ENCODE measurements around the gene RYR1.
"Not testable (repeated sequence)": the region's sequence is repeated elsewhere in the genome, so short reads cannot be mapped to it uniquely, and the experiment has no call there.

The RYR1 gene

DNA sequence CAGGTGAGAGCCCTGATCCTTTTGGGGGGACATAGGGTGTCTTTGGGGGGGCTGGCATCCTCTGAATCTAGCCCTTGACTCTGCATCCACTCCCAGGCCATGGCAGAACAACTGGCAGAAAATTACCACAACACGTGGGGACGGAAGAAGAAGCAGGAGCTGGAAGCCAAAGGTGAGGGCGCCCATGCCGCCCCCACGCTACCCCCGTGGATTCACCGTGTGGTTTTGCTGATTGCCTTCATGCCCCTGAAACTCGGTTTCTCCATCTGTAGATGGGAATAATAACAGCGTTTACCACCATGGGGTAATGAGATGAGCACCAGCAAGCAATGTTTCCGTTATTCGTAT, 72.9 kb downstream of the RYR1 start:
- no peak overlapping the region for H3K4me3 ChIP-seq
- no peak overlapping the region for H3K27ac ChIP-seq

DNA sequence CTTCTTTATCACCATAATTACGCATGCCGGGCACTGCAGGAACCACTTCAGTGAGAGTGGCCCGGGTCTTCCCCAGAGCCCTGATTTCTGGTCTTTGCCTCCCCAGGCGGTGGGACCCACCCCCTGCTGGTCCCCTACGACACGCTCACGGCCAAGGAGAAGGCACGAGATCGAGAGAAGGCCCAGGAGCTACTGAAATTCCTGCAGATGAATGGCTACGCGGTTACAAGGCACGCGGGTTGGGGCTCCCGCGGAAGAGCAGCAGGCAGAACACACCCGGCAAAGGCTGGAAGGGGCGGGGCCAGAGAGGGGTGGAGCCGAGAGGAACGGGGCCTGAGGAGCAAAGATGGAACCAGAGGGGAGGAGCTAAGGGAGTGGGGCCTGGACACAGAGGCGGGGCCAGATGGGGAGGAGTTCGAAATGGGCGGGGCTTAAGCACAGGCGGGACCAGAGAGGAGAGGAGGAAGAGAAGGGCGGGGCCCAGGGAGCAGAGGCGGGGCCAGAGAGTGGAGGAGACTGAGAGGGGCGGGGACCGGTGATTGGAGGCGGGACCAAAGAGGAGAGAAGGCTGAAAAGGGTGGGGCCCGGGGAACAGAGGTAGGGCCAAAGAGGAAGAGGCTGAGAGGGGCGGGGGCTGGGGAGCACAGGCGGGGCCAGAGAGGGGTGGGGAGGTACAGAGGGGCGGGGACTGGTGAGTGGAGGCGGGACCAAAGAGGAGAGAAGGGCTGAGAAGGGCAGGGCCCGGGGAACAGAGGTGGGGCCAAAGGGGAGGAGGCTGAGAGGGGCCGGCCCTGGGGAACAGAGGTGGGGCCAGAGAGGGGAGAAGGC, 73.4 kb downstream of the RYR1 start:
- no peak overlapping the region for H3K4me3 ChIP-seq

DNA sequence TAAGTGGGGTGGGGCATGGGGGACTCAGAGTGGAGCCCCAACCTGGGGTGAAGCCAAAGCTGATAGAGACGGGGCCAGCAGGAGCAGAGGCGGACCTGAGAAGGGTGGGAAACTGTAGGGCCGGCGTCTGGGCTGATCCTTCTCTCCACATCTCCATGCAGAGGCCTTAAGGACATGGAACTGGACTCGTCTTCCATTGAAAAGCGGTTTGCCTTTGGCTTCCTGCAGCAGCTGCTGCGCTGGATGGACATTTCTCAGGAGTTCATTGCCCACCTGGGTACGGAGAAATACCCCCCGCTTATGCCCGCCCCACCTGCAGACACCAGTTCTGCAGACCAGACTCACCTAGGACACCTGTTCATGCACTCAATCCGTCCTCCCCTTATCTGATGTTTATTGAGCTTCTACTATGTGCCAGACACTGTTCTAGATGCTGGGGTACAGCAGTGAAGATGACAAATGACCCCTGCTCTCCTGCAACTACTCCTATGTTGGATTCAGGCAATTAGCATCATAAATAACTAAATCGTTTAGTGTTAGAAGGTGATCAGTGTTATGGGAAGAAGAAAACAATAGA, 74.1 kb downstream of the RYR1 start:
- no peak overlapping the region for H3K4me3 ChIP-seq
- no peak overlapping the region for H3K27ac ChIP-seq

More for the DNA sequence above, 73.4 kb downstream of the RYR1 start:
- no peak overlapping the region for H3K27ac ChIP-seq

DNA sequence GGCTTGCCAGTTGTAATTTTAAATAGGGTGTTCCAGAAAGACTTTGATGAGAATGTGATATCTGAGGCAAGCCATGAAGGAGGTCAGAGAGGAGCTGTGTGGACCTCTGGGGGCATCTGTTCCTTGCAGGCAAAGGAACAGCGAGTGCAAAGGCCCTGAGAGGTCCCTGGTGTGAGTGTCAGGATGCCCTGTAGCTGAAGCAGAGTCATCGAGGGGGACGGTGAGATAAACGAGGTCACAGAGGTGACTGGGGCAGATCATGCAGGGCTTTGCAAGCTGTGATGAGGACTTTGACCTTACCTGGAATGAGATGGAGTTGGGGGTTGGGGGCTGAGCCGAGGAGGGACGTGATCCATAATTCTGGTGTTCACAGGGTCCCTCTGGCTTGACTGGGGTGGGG, 75.0 kb downstream of the RYR1 start:
- H3K4me3 ChIP-seq, result no peak overlapping the region
- no peak overlapping the region for H3K27ac ChIP-seq

DNA sequence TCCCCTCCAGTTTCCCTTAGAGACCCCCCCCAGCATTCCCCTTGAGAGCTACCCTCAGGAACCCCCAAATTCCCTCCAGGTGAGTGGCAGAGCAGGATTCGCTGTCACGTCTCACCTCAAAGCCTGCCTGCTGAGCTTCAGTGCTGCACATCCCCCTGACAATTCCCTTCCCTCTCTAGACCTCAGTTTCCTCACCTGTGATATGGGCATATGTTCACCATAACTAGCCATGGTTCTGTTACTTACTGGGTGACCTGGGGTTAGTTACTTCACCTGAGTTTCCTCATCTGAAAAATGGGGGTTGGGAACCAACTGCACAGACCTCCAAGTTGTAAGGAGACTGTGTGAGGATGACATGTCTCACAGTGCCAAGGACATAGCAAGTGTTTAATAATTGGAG, 75.5 kb downstream of the RYR1 start:
- Histone ChIP-seq H3K27ac (no peak overlapping the region), H3K4me3 (no peak overlapping the region)

DNA sequence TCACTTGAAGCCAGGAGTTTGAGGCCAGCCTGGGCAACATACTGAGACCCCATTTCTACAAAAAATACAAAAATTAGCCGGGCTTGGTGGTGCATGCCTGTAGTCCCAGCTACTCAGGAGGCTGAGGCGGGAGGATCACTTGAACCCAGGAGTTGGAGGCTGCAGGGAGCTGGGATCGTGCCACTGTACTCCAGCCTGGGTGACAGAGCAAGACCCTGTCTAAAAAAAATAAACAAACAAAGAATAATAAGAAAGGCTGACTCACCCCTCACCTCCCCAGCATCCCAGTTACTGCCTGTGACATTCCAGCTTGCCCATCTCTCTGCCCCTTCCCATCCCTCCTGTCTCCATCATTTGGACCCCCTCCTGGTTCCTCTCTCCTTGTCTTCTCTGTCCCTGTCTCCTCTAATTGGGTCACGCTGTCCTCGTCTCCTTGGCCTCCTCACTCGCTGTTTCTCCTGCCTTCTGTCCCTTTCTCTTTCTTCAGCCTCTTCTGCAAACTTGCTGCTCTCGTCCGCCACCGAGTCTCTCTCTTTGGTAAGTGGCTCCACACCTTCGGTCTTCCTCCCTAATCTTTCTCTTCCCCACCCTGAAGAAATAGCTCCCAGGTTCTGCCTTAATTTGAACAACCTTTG, 77.7 kb downstream of the RYR1 start:
- Histone ChIP-seq H3K27ac (no peak overlapping the region), H3K4me3 (no peak overlapping the region)

GRCh38 chr19:38512277-38512676, 78.8 kb downstream of the RYR1 start:
- no peak overlapping the region for H3K27ac ChIP-seq
- H3K4me3 ChIP-seq, result no peak overlapping the region

GRCh38 chr19:38513156-38513555, 79.7 kb downstream of the RYR1 start:
- not testable (repeated sequence) for H3K27ac ChIP-seq, H3K4me3 ChIP-seq

DNA sequence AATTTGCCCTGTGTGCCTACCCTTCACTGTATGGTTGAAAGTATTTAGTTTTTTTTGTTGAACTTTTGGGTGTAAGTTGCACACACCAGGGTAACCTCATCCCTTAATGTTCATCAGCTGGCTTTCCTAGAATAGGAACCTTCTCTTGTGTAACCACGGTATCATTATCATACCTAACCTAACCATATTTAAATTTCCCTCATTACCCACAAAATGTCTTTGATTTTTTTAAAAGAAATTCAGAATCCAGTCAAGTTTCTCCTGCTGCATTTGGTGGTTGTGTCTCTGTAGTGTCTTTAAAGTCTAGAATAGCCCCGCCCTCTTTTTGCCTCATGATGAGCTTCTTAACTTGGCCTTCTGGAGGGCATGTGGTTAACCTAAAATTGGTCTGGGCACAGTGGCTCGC, 80.3 kb downstream of the RYR1 start:
- Histone ChIP-seq H3K4me3 (no peak overlapping the region), H3K27ac (no peak overlapping the region)

DNA sequence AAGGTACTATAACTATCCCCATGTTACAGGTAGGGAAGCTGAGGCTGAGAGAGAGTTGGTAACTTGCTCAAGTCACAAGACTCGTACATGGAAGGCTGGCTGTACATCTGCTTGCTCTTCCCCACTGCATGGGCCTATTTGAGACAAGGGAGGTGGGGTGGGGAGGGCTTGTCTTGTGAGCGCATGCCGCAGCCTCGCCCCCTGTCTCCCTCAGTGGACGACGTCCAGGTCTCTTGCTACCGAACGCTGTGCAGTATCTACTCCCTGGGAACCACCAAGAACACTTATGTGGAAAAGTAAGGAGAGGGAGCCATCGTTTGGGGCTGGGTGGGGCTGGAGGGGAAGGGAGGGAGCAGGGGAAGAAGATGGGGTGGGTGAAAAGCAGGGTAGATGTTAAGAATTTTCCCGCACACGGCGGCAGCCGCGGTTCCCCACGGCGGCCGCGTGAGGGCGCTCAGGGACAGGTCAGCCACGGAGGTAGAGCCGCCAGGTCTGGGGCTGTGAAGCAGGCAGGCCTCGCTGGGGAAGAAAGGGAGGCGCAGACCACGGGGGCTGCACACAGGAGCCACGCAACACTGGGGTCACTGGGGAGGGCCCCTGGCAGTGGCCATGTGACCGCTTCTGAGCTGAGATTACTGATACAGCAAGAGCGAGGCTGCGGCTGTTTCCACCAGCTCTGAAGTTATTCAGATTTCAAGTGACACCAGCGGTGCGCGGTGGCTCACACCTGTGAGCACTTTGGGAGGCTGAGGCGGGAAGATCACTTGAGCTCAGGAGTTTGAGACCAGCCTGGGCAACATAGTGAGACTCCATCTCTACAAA, 81.5 kb downstream of the RYR1 start:
- H3K4me3 ChIP-seq, result no peak overlapping the region
- H3K27ac ChIP-seq, result peak overlapping the region in 1 of 21 experiments; percentile 52

GRCh38 chr19:38515896-38516295, 82.4 kb downstream of the RYR1 start:
- Histone ChIP-seq H3K27ac (no peak overlapping the region), H3K4me3 (no peak overlapping the region)

- Histone ChIP-seq H3K4me3 (no peak overlapping the region), H3K27ac (no peak overlapping the region)
Measured at GRCh38 chr19:38516802-38517201, 83.3 kb downstream of the RYR1 start.

DNA sequence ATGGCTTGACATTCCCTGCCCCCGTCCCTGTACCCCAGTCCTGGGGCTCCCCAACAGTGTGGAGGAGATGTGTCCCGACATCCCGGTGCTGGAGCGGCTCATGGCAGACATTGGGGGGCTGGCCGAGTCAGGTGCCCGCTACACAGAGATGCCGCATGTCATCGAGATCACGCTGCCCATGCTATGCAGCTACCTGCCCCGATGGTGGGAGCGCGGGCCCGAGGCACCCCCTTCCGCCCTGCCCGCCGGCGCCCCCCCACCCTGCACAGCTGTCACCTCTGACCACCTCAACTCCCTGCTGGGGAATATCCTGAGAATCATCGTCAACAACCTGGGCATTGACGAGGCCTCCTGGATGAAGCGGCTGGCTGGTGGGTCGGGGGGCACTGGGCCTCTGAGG, 83.8 kb downstream of the RYR1 start:
- Histone ChIP-seq H3K27ac (no peak overlapping the region), H3K4me3 (no peak overlapping the region)

- H3K4me3 ChIP-seq, result not testable (repeated sequence)
Measured at GRCh38 chr19:38517980-38518379, 84.5 kb downstream of the RYR1 start.

DNA sequence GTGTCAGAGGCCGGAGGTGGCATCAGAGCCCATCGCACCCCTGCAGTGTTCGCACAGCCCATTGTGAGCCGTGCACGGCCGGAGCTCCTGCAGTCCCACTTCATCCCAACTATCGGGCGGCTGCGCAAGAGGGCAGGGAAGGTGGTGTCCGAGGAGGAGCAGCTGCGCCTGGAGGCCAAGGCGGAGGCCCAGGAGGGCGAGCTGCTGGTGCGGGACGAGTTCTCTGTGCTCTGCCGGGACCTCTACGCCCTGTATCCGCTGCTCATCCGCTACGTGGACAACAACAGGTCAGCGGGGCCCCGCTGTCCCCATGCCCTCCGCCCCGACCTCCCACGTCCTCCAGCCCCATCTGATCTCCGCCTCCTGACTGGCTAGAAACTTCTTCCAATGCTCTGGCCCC, 85.7 kb downstream of the RYR1 start:
- Histone ChIP-seq H3K27ac (no peak overlapping the region), H3K4me3 (no peak overlapping the region)

More at GRCh38 chr19:38517980-38518379, 84.5 kb downstream of the RYR1 start:
- H3K27ac ChIP-seq, result not testable (repeated sequence)

GRCh38 chr19:38519988-38520387, 86.5 kb downstream of the RYR1 start:
- Histone ChIP-seq H3K4me3 (no peak overlapping the region), H3K27ac (no peak overlapping the region)

DNA sequence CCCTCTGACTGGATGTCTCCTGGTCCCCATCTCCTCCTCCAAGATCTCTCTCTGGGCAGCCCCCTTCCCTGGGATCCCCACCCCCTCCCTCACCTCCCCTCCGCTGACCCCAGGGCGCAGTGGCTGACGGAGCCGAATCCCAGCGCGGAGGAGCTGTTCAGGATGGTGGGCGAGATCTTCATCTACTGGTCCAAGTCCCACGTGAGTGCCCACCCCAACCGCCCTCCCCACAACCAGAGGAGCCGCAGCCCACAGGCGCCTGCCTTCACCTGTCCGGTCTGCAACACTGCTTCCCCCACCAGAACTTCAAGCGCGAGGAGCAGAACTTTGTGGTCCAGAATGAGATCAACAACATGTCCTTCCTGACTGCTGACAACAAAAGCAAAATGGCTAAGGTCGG, 89.4 kb downstream of the RYR1 start:
- H3K4me3 ChIP-seq, result no peak overlapping the region
- no peak overlapping the region for H3K27ac ChIP-seq

DNA sequence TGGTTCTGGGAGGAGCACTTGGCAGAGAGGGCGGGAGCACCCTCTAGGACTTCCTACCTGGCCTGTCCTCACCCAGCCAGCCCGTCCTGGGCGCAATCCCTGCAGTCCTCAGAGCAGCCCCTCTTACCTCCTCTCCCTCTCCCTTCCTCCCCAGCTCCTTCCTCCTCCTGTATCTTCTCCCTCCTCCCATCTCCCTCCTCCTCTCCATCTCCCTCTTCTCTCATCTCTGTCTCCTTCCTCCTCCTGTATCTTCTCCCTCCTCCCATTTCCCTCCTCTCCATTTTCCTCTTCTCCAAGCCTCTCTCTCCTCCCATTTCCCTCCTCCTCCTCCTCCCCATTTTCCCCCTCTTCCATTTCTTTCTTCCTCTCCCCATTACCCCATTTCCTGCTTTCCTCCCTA, 89.8 kb downstream of the RYR1 start:
- H3K27ac ChIP-seq, result no peak overlapping the region
- no peak overlapping the region for H3K4me3 ChIP-seq

DNA sequence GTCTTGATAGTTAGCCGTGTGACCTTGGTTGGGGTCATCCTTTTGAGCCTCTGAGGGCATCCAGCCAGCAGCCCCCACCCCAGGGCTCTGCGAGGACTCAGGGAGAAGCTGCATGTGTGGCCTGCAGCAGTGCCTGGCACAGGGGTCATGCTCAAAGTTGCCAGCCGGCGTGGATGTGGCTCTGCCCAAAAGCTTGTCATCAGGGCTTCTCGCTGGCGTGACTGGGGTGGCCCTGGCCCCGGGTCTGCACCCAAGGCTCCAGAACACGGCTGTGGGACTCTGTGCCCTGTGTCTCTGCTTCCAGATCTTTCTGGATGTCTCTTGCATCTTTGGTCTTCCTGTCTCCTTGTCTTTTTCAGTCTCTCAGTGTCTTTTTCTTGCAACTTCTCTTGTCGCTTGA, 90.9 kb downstream of the RYR1 start:
- Histone ChIP-seq H3K27ac (no peak overlapping the region), H3K4me3 (no peak overlapping the region)

DNA sequence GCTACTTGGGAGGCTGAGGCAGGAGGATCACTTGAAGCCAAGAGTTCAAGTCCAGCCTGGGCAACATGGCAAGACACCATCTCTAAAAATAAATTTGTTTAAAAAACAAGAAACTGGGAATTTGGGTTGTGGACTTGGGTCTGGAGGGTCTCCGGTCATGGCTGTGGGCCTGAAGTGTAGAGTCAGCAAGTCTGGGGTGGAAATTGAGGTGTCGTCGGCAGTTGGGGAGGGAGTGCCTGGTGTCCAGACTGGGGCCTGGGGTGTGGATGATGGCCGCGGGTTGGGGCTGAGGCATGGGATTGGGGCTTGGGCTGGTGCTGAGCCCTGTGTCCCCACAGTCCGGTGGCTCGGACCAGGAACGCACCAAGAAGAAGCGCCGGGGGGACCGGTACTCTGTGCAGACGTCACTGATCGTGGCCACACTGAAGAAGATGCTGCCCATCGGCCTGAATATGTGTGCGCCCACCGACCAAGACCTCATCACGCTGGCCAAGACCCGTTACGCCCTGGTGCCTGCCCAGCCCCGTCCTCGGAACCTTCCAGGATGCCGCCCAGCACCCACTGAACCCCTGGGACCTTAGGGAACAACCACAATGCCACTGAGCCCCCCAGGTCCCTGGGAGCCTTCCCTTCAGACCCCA, 91.6 kb downstream of the RYR1 start:
- Histone ChIP-seq H3K27ac (no peak overlapping the region), H3K4me3 (no peak overlapping the region)
